ENCODE measurements around the gene DSCAML1. TPM values are rescaled to one million over a fixed set of nuclear protein-coding genes. Genes with fewer than 3 reads are reported as not detected.

DSCAML1 gene
- total RNA-seq, 1 experiment from 2014 or later, result not detected

DNA sequence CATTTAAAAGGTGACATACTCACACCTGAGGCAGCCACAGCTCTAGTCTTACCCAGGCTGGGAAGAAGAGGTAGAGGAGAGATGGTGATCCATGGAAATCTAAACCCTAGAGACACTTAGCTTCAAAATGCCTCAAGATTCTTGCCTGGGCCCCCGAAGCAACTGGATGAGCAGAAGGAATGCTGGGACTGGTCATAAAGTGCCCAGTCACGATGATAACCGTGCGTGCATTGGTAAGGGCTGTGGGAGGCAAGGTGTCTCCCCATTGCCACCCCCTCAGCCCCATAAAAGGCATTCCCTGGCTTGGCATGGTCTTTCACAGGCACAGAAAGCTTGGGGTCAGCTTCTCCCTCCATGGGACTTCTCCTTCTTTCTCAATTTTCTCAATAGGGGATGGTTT, 144.5 kb downstream of the DSCAML1 start:
- no peak for ATAC-seq
- CTCF ChIA-PET, result no interaction called here
- Histone ChIP-seq H3K27ac (ENCODE audit: low read depth, low read length) (no peak overlapping the region), H3K79me2 (ENCODE audit: insufficient read depth, low read length) (no peaks in the 10 kb centered on the region), H3K27me3 (ENCODE audit: insufficient read depth, low read length) (peaks cover 32% of the 10 kb centered on the region; the same call in 1 of the 2 replicates), H3K4me2 (ENCODE audit: low read length) (no peak overlapping the region), H3K9ac (ENCODE audit: low read length) (no peak overlapping the region), H3K4me3 (replicated peaks in 1 of 2; ENCODE audit: low read depth in 1 of 2, low read length in 2 of 2) (no peak overlapping the region), H3K36me3 (ENCODE audit: control insufficient read depth in 1 of 2, insufficient read depth in 2 of 2, low read length in 2 of 2) (no peaks in the 10 kb centered on the region), H4K20me1 (ENCODE audit: insufficient read depth) (no peaks in the 10 kb centered on the region), H2AFZ (ENCODE audit: low read depth, low read length, poor library complexity, severe bottlenecking) (no peak overlapping the region), H3K9me3 (ENCODE audit: control insufficient read depth in 1 of 2, insufficient read depth in 1 of 2, low read depth in 1 of 2, low read length in 2 of 2) (no peaks in the 10 kb centered on the region), H3K4me1 (ENCODE audit: control insufficient read depth in 1 of 2, insufficient read depth in 2 of 2, low read length in 2 of 2) (no peaks in the 10 kb centered on the region), H3K9me2 (ENCODE audit: insufficient read depth) (no peaks in the 10 kb centered on the region)
- TF ChIP-seq, protein P1, sequence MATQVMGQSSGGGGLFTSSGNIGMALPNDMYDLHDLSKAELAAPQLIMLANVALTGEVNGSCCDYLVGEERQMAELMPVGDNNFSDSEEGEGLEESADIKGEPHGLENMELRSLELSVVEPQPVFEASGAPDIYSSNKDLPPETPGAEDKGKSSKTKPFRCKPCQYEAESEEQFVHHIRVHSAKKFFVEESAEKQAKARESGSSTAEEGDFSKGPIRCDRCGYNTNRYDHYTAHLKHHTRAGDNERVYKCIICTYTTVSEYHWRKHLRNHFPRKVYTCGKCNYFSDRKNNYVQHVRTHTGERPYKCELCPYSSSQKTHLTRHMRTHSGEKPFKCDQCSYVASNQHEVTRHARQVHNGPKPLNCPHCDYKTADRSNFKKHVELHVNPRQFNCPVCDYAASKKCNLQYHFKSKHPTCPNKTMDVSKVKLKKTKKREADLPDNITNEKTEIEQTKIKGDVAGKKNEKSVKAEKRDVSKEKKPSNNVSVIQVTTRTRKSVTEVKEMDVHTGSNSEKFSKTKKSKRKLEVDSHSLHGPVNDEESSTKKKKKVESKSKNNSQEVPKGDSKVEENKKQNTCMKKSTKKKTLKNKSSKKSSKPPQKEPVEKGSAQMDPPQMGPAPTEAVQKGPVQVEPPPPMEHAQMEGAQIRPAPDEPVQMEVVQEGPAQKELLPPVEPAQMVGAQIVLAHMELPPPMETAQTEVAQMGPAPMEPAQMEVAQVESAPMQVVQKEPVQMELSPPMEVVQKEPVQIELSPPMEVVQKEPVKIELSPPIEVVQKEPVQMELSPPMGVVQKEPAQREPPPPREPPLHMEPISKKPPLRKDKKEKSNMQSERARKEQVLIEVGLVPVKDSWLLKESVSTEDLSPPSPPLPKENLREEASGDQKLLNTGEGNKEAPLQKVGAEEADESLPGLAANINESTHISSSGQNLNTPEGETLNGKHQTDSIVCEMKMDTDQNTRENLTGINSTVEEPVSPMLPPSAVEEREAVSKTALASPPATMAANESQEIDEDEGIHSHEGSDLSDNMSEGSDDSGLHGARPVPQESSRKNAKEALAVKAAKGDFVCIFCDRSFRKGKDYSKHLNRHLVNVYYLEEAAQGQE (IDR thresholded peaks at IDR 0.05; ENCODE audit: low read depth), result no peak
- no peak for TF ChIP-seq ZFX (IDR thresholded peaks at IDR 0.05)
- no peak for TF ChIP-seq FOSL1 (IDR thresholded peaks at IDR 0.05; ENCODE audit: low read depth)
- no peak for TF ChIP-seq CBX3 (IDR thresholded peaks at IDR 0.05; ENCODE audit: low read depth)
- no peak for TF ChIP-seq POLR2AphosphoS5 (IDR thresholded peaks at IDR 0.05; ENCODE audit: low read depth, low read length)
- TF ChIP-seq EGR1 (IDR thresholded peaks at IDR 0.05; ENCODE audit: low read depth), result no peak
- TF ChIP-seq CEBPB (IDR thresholded peaks at IDR 0.05; ENCODE audit: low read depth), result no peak
- no peak for TF ChIP-seq EZH2phosphoT487 (IDR thresholded peaks at IDR 0.05; ENCODE audit: borderline replicate concordance)
- TF ChIP-seq, protein P2, sequence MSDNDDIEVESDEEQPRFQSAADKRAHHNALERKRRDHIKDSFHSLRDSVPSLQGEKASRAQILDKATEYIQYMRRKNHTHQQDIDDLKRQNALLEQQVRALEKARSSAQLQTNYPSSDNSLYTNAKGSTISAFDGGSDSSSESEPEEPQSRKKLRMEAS (IDR thresholded peaks at IDR 0.05), result no peak
- no peak for TF ChIP-seq SRF (IDR thresholded peaks at IDR 0.05; ENCODE audit: low read depth)
- POLR2A ChIA-PET, result no interaction called here
- no TSS peak for BruUV-seq (replicated peaks)
- no peak for DNase-seq (ENCODE audit: low read depth, low spot score)
- intact Hi-C loops (cut with micrococcal nuclease), result no loop called here
- RAD21 ChIA-PET (ENCODE audit: low non-redundant PET in 1 of 2, low total read pairs in 2 of 2, uncharacterized antibody in 2 of 2, unreplicated experiment in 2 of 2), result no interaction called here

Data from HCT116 (cell line).